Measurements from ENCODE around the gene ZC3H4.

ZC3H4 gene

DNA sequence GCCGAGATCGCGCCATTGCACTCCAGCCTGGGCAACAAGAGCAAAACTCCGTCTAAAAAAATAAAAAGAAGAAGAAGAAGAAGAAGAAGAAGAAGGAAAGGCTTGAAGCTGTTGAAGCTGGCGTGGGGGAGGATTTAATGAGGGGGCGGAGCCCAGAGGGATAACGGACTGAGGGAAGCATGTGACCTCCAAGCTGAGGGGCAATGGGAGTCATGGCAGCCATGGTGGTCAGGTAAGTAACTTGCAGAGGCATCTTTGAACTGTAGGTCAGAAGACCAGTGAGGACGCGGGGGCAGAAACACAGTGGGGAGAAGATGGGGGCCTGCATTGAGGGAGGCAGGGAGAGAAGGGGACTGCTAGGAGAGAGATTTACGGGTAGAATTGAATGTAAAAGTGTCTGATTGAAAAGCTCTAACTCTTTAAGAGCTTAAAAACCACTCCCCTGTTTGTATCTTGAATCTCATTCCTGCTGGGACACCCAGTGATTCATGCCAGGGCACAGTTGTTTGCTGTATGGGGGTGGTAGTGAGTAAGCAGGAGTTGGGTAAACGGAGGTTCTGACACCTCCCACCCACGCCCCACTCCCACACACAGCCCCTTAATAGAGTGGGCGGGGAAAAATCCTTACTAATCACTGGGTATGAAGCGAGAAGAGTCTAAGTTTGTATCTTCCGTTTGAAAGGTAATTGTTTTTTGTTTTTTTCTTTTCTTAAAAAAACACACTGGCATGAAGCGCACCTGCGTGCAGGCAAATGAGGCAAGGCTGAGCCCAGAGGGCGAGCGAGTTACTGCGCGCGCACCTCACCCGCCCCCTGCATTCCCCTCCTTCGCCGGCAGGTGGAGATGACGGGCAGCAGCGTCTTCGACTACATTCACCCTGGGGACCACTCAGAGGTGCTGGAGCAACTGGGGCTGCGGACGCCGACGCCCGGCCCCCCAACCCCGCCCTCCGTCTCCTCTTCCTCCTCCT lies 78.2 kb downstream of the ZC3H4 start:
- TF ChIP-seq, protein P1, sequence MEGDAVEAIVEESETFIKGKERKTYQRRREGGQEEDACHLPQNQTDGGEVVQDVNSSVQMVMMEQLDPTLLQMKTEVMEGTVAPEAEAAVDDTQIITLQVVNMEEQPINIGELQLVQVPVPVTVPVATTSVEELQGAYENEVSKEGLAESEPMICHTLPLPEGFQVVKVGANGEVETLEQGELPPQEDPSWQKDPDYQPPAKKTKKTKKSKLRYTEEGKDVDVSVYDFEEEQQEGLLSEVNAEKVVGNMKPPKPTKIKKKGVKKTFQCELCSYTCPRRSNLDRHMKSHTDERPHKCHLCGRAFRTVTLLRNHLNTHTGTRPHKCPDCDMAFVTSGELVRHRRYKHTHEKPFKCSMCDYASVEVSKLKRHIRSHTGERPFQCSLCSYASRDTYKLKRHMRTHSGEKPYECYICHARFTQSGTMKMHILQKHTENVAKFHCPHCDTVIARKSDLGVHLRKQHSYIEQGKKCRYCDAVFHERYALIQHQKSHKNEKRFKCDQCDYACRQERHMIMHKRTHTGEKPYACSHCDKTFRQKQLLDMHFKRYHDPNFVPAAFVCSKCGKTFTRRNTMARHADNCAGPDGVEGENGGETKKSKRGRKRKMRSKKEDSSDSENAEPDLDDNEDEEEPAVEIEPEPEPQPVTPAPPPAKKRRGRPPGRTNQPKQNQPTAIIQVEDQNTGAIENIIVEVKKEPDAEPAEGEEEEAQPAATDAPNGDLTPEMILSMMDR (IDR thresholded peaks at IDR 0.05), result peak; percentile 65

DNA sequence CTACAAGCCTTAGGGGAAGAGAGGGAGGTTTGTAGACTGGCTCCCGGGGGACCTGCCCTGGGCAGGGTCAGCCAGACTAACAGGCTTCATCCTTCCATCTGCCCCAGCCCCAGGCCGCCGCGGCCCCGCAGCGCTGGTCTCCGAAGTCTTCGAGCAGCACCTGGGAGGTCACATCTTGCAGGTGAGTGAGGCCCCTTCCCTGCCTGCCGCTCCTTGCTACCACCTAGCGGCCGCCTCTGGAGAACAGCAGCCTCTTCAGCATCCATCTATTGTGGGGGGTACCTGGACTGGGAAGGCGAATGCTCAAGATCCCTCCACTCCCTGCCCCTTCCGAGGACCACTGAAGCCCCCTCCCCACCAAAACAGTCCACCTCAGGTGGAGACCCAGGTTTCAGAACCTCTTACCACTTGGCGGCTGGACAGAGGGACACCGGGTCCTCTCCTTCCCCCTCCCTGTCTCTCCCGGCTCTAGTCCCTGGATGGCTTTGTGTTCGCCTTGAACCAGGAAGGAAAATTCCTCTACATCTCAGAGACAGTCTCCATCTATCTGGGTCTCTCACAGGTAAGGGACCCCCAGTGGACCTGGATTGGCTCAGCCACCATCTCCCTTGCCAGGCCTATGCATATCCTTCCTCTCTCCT lies 81.3 kb downstream of the ZC3H4 start:
- TF ChIP-seq, protein P1 (IDR thresholded peaks at IDR 0.05), result peak; percentile 68

DNA sequence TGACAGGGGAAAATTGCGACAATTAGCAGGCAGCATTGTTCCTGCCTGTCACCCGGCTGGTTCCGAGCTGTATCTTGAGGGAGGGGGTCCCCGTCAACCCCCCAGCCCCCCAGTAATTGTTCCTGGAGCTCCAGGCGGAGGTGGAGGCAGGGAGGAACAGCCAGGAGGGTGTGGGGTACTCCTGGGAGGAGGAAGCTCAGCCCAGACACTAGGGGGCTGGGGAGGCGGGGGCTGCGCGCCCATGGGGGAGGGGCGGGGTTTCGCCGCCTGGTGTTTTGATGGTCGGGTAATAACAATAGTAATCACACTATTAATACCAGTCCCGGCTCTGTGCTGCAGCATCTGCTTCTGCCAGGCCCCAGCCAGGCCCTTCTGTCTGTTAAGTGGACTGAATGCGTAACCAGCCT lies 85.4 kb downstream of the ZC3H4 start:
- TF ChIP-seq, protein P1 (IDR thresholded peaks at IDR 0.05), result no peak

GRCh38 chr19:47027586-47028088 lies 85.9 kb downstream of the ZC3H4 start:
- TF ChIP-seq, protein P1 (IDR thresholded peaks at IDR 0.05), result no peak

DNA sequence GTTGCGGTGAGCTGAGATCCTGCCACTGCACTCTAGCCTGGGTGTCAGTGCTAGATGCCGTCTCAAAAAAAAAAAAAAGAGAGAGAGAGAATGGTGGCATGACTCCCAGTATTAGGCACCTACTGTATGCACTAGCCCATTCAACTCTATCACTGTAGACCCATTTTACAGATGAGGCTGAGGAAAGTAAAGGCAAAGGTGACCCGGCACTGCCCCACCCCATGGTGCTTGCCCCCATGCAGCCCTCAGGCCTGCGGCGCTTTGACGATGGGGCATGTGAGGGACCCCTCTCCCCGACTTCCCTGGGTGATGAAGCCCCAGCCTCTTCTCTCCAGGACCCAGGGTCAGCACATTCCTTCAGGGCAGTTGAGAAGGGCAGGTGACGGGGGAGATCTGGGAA lies 86.7 kb downstream of the ZC3H4 start:
- TF ChIP-seq, protein P1 (IDR thresholded peaks at IDR 0.05), result no peak

- TF ChIP-seq, protein P1 (IDR thresholded peaks at IDR 0.05), result no peak
Observed at GRCh38 chr19:47026156-47026555, 87.4 kb downstream of the ZC3H4 start.

- TF ChIP-seq, protein P1 (IDR thresholded peaks at IDR 0.05), result no peak
Observed at GRCh38 chr19:47024502-47024901, 89.1 kb downstream of the ZC3H4 start.
